H7 (cell line): ENCODE measurements around the gene RYR2. TPM values are rescaled to one million over a fixed set of nuclear protein-coding genes. Genes with fewer than 3 reads are reported as not detected.

Source experiments
- DNase-seq: peaks from one replicate; pipeline ENCODE4 v3.0.0; 2012
- H3K27me3 ChIP-seq: 2 replicates; pipeline ENCODE4 v1.6.0; 2011; ENCODE audit warnings: mild to moderate bottlenecking, low read length; ENCODE audit not compliant: control insufficient read depth, insufficient read depth
- H3K36me3 ChIP-seq: replicated peaks from 2 replicates; pipeline ENCODE4 v1.5.1; 2011; ENCODE audit warnings: low read length; ENCODE audit not compliant: control insufficient read depth, insufficient read depth
- H3K4me3 ChIP-seq: 2 replicates; pipeline ENCODE4 v1.5.1; 2011; ENCODE audit warnings: low read depth, mild to moderate bottlenecking, control low read depth, low read length, moderate library complexity; ENCODE audit not compliant: insufficient read depth
- total RNA-seq: library from RNA; depleted of rRNA; stranded (reverse); fragments of >200 nt; shearing (Covaris generic); gene quantifications from 2 replicates; pipeline ENCODE4 v1.2.3, GENCODE V29; 2014

RYR2 gene
- total RNA-seq, 1 experiment from 2014 or later = 17.6 TPM

GRCh38 chr1:237684236-237684635, 642.3 kb downstream of the RYR2 start:
- Histone ChIP-seq H3K27me3 (no peaks in the 10 kb centered on the region), H3K4me3 (no peak overlapping the region), H3K36me3 (no peaks in the 10 kb centered on the region)
- DNase-seq = no peak

- H3K27me3 ChIP-seq = no peaks in the 10 kb centered on the region
- H3K36me3 ChIP-seq = no peaks in the 10 kb centered on the region
- no peak overlapping the region for H3K4me3 ChIP-seq
- DNase-seq = no peak
Measured at GRCh38 chr1:237685551-237685950, 643.6 kb downstream of the RYR2 start.

GRCh38 chr1:237687804-237688203, 645.8 kb downstream of the RYR2 start:
- Histone ChIP-seq H3K36me3 (no peaks in the 10 kb centered on the region), H3K4me3 (no peak overlapping the region), H3K27me3 (no peaks in the 10 kb centered on the region)
- no peak for DNase-seq

- DNase-seq = no peak
- H3K4me3 ChIP-seq = no peak overlapping the region
- no peaks in the 10 kb centered on the region for H3K27me3 ChIP-seq
- H3K36me3 ChIP-seq = no peaks in the 10 kb centered on the region
Measured at GRCh38 chr1:237690656-237691055, 648.7 kb downstream of the RYR2 start.

- no peak for DNase-seq
- Histone ChIP-seq H3K36me3 (no peaks in the 10 kb centered on the region), H3K27me3 (no peaks in the 10 kb centered on the region), H3K4me3 (no peak overlapping the region)
Measured at GRCh38 chr1:237692255-237692654, 650.3 kb downstream of the RYR2 start.

GRCh38 chr1:237695878-237696277, 653.9 kb downstream of the RYR2 start:
- Histone ChIP-seq H3K4me3 (no peak overlapping the region), H3K27me3 (no peaks in the 10 kb centered on the region), H3K36me3 (no peaks in the 10 kb centered on the region)
- DNase-seq = no peak

- Histone ChIP-seq H3K36me3 (no peaks in the 10 kb centered on the region), H3K4me3 (no peak overlapping the region), H3K27me3 (no peaks in the 10 kb centered on the region)
- DNase-seq = no peak
Measured at GRCh38 chr1:237700181-237700580, 658.2 kb downstream of the RYR2 start.

GRCh38 chr1:237701534-237701933, 659.5 kb downstream of the RYR2 start:
- Histone ChIP-seq H3K4me3 (no peak overlapping the region), H3K36me3 (no peaks in the 10 kb centered on the region), H3K27me3 (no peaks in the 10 kb centered on the region)
- no peak for DNase-seq

GRCh38 chr1:237702161-237702560, 660.2 kb downstream of the RYR2 start:
- Histone ChIP-seq H3K27me3 (no peaks in the 10 kb centered on the region), H3K36me3 (no peaks in the 10 kb centered on the region), H3K4me3 (no peak overlapping the region)
- DNase-seq = no peak

GRCh38 chr1:237705462-237705861, 663.5 kb downstream of the RYR2 start:
- Histone ChIP-seq H3K36me3 (no peaks in the 10 kb centered on the region), H3K4me3 (no peak overlapping the region), H3K27me3 (no peaks in the 10 kb centered on the region)
- no peak for DNase-seq

- no peak for DNase-seq
- no peak overlapping the region for H3K4me3 ChIP-seq
- no peaks in the 10 kb centered on the region for H3K36me3 ChIP-seq
- H3K27me3 ChIP-seq = no peaks in the 10 kb centered on the region
Measured at GRCh38 chr1:237709355-237709754, 667.4 kb downstream of the RYR2 start.

- no peak for DNase-seq
- H3K4me3 ChIP-seq = no peak overlapping the region
- H3K36me3 ChIP-seq = no peaks in the 10 kb centered on the region
- H3K27me3 ChIP-seq = no peaks in the 10 kb centered on the region
Measured at GRCh38 chr1:237711281-237711680, 669.3 kb downstream of the RYR2 start.

GRCh38 chr1:237712082-237712481, 670.1 kb downstream of the RYR2 start:
- Histone ChIP-seq H3K27me3 (no peaks in the 10 kb centered on the region), H3K36me3 (no peaks in the 10 kb centered on the region), H3K4me3 (no peak overlapping the region)
- no peak for DNase-seq

GRCh38 chr1:237712586-237713157, 670.7 kb downstream of the RYR2 start:
- Histone ChIP-seq H3K36me3 (no peaks in the 10 kb centered on the region), H3K4me3 (no peak overlapping the region), H3K27me3 (no peaks in the 10 kb centered on the region)
- no peak for DNase-seq

GRCh38 chr1:237713916-237714315, 671.9 kb downstream of the RYR2 start:
- Histone ChIP-seq H3K4me3 (no peak overlapping the region), H3K36me3 (no peaks in the 10 kb centered on the region), H3K27me3 (no peaks in the 10 kb centered on the region)
- no peak for DNase-seq

- Histone ChIP-seq H3K4me3 (no peak overlapping the region), H3K27me3 (no peaks in the 10 kb centered on the region), H3K36me3 (no peaks in the 10 kb centered on the region)
- DNase-seq = no peak
Measured at GRCh38 chr1:237717106-237717505, 675.1 kb downstream of the RYR2 start.
